SIG-M5 treated with dmso at 0.1 percent for 504 hours (cell line): ENCODE data around the gene MCOLN2.
"Not testable (repeated sequence)": the region's sequence is repeated elsewhere in the genome, so short reads cannot be mapped to it uniquely, and the experiment has no call there.

Experiments used
- DNase-seq: peaks from one replicate; lab custom pipeline; 2025; ENCODE audit not compliant: unreplicated experiment; lab: John Stamatoyannopoulos, UW

Gene MCOLN2

DNA sequence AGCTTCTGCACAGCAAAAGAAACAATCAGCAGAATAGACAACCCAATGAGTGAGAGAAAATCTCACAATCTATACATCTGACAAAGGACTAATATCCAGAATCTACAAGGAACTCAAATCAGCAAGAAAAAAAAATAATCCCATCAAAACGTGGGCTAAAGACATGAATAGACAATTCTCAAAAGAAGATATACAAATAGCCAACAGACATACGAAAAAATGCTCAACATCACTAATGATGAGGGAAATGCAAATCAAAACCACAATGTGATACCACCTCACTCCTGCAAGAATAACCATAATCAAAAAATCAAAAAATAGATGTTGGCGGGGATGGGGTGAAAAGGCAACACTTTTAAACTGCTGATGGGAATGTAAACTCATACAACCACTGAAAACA lies 10.4 kb downstream of the MCOLN2 start:
- not testable (repeated sequence) for DNase-seq

GRCh38 chr1:84985365-84985764 lies 11.5 kb downstream of the MCOLN2 start:
- DNase-seq = no peak

- DNase-seq = no peak
Measured at GRCh38 chr1:84982395-84982794, 14.5 kb downstream of the MCOLN2 start.

DNA sequence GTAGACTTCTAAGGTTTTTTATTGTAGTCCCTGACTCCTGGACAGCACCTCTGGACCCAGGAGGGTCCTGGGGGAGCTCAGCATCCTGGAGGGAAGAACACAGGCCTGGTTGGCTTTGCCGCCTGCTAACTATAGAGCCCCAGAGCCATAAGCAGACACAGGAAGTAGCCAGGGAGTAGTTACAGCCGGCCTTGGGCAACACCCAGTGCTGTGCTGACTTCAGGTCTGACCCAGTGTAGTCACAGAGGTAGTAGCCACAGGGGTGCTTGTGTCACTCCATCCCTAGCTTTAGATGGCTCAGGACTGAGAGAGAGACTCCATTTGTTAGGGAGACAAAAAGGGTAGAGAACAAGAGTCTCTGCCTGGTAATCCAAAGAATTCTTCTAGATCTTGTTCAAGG lies 21.9 kb downstream of the MCOLN2 start:
- peak; percentile 9 for DNase-seq

DNA sequence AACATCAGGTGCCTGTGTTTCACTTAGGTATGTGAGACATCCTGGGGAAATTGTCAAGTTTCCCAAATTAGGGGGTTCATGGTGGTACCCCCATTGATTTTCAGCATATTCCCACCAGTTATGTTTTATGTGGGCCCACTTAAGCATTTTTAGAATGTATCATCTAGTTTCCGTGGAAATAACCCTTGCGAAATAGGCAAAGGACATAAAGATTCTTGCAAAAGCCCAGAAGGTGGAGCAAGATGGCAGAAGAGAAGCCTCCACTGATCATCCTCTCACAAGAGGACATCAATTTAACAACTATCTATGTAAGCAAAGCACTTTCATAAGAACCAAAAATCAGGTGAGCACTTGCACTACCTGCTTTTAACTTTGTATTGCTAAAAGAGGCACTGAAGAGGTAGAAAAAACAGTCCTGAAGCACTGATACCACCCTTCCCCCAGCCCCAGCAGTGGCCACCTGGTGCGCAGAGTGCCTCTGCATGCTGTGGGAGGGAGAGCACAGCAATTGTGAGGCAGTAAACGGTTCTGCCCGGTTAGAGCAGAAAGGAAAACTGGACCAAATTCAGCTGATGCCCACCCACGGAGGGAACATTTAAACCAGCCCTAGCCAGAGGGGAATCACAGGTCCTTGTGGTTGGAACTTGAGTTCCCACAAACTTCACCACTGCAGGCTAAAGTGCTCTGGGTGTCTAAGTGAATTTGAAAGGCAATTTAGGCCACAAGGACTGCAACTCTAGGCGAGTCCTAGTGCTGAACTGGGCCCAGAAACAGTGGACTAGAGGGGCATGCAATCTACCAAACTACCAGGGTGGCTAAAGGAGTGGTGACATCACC lies 23.2 kb downstream of the MCOLN2 start:
- peak; percentile 62 for DNase-seq

DNA sequence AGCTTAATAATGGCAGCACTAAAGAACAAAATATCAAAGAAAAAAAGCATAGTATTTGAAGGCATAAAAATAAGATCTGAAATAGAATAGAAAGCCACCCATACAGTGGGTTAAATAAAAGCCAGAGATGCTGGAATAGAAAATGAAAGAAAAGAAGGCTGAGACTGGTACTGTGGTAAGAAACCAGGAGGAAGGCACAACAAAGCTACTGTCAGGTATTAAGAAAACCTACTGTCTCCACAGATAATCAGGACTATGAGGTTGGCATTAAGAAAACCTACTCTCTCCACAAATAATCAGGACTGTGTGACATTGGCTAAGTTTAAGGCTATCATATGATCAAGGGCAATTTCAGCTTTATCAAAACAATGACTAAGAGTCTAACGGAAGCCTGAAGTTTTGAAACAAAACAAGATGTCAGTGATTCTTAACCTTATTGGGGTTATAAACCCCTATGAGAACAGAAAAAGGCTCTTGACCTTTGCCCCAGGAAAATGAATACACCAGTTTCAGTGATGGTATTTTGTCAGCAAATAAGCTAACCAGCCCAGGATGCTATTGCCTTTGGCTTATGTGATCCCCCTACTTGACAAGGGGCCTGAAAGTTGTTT lies 24.4 kb downstream of the MCOLN2 start:
- DNase-seq = no peak

- DNase-seq = no peak
Measured at GRCh38 chr1:84971957-84972356, 25.0 kb downstream of the MCOLN2 start.

DNA sequence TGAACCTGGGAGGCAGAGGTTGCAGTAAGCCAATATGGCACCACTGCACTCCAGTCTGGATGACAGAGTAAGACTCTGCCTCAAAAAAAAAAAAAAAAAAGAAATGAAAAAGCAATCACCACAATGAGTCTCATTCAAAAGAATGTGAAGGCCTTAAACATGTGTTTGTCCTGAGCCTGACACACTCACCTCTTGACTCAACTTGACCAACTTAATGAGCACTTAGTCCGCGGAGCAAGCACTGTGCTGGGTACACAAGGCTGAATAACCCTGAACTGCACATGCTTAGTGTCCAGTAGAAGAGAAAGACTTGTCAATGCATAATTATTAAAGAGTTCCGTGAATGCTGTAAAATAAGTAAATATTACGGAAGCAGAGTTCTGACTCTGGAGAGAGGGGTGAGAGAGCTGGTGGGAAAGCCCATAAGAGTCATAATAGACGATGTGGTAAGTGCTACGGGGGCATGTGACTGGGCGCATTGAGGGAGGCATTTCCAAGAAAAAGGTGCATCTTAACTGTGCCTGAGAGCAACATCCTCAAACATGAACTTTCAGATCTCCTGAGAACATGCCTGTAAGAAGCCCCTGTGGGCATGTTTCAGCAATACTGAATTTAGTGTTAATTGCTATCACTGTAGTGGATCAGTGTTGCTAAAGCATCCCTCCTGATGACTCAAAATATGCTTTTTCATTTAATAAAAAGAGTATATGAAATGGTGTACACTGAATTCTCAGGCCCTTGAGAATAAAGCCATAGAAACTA lies 27.2 kb downstream of the MCOLN2 start:
- DNase-seq = no peak

GRCh38 chr1:84968865-84969264 lies 28.0 kb downstream of the MCOLN2 start:
- no peak for DNase-seq

DNA sequence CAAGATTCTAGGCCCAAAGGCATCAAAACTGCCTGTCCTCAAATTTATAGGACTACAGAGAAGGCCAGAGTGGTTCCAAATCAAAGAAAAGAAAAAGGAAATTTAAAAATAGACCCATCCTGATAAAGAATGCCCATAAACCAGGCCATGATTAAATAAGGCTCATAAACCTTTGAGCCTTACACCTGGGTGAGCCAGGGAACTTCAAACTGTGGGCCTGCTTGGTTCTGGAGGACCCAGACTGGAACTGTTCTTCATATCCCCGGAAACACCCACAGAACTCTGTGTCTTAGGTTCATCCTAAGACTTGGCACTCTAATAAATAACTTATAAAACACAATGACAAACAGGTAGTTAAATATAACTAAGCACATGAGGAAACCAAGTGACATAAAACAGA lies 28.8 kb downstream of the MCOLN2 start:
- no peak for DNase-seq

GRCh38 chr1:84967666-84968065 lies 29.2 kb downstream of the MCOLN2 start:
- no peak for DNase-seq

DNA sequence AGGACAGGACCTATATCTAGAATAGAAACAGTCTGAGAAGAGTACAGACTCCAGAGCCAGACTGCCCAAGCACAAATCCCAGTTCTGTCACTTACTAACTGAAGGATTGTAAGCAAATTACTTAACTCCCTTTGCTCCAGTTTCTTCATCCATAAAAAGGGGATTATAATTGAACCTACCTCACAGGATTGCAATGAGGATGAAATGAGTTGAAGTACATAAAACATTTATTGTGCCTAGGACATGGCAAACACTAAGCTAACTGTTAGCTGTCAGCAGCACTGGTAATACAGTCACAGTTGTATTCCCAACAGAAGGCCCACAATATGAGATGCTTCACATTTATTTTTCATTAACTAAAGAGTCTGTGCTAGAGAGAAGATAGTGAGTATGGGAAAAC lies 33.9 kb downstream of the MCOLN2 start:
- DNase-seq = no peak

- DNase-seq = no peak
Measured at GRCh38 chr1:84961316-84961715, 35.6 kb downstream of the MCOLN2 start.

GRCh38 chr1:84960371-84960770 lies 36.5 kb downstream of the MCOLN2 start:
- no peak for DNase-seq

GRCh38 chr1:84959294-84959693 lies 37.6 kb downstream of the MCOLN2 start:
- no peak for DNase-seq

DNA sequence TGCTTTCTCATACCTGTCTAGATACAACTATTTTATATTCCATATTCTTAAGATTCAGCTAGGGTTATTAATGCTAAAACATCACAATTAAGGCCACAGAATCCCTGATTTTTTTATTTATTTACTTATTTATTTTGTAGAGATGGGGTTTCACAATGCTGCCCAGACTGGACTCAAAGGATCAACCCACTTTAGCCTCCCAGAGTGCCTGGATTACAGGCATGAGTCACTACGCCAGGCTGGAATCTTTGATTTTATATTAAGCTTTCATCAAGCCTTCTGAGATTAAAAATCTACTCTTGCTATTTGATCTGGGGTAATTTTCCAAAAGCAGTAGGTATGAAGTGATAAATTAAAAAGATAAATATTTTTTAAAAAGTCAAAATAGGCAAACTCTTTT lies 38.9 kb downstream of the MCOLN2 start:
- no peak for DNase-seq

DNA sequence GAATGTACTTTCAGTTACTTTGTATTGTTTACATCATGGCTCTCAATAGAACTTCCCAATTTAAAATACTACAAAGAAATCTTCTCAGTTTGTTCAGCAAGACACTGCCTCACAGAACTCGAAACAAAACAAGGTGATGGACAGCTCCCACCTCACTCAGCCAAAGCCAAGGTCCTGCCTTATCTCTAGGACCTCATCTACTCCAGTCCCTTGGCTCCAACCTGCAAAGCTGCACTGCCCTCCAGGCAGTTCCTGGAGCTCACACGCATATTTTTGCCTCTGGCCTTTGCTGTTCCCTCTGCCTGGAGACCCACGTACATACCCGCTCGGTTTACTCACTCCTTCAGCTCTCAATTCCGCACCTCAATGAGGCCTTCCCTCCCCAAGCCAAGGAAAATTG lies 40.3 kb downstream of the MCOLN2 start:
- DNase-seq = no peak

DNA sequence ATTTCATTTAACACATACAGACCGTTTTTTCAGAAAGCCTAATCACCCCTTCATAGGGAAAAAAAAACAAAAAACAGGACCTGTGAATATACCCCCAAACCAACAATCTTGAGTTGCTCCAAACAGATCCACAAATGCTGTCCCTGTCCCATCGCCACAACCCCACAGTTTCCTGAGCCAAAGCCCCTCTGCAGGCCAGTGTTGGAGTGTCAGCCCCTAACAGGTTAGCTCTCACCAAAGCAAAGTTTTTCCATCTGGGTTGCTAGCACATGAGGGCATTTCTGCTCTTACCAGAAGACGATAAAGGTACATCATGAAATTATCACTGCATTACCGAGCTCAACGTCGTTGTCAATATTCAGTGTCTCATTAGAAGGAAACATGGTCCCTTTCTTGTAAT lies 40.8 kb downstream of the MCOLN2 start:
- no peak for DNase-seq

DNA sequence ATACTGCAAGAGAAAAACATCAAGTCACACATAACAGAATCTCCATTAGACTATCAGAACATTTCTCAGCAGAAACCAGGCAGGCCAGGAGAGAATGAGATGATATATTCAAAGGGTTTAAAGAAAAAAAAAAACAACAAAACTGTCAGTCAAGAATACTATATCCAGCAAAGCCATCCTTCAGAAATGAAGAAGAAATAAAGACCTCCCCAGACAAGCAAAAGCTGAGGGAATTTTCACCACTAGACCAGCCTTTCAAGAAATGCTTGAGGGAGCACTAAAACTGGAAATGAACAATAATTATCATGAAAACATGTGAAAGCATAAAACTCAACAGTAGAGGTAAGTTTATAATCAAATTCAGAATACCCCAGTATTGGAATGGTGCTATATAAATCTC lies 47.2 kb downstream of the MCOLN2 start:
- no peak for DNase-seq

DNA sequence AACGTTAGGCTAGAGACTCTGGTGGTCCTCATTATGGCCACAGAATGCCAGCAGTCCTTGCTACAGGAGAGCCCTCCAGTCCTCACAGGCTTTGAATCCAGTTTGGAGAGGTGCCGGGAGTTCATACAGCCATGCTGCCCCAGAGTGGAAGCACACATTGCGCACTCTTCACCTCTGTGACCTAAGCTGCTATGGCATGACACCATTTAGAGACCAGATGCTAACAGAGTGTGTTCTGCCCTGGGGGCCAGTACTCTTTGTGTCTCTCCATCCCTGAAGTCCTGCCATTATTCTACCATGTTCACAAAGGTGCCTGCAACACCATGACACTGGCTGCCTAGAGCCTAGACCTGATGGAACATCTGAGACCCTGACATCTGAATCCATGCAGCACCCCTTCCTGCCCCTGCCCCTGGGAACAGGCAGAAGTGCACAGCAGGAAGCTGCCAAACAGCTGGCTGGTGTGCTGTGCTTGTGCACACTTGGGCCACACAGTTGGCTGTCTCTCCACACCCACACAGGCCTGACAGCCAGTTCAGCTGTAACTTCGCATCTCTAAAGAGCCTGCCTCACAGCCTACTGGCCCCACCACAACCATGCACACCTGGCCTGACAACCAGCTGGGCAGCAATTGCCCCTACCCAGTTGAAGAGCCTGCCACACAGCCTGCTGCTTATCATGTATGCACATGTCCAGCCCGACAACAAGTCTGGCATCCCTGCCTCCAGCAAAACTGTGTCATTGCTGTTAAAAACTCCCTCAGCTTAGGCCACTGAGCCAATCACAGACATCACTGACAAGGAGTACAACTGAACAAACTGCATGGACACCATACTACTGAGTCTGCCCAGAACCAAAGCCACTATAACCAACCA lies 49.1 kb downstream of the MCOLN2 start:
- no peak for DNase-seq

GRCh38 chr1:84946631-84947030 lies 50.3 kb downstream of the MCOLN2 start:
- no peak for DNase-seq
